Upper lobe of left lung (tissue), 6 donors: Measurements from ENCODE around the gene FAM13B. TPM values are rescaled to one million over a fixed set of nuclear protein-coding genes. Genes with fewer than 3 reads are reported as not detected.

Experiments used
- small RNA-seq, 4 donors: library from RNA; depleted of rRNA; stranded (forward); fragments of <200 nt; gene quantifications; one replicate each; pipeline ENCODE3, GENCODE V24; 2016
- total RNA-seq, 6 donors: library from RNA; depleted of rRNA in 4 of 6; stranded (reverse); fragments of >200 nt in 4 of 6; gene quantifications; one replicate each; pipeline versions ENCODE4 v1.1.0 to v1.2.1, GENCODE V29; 2016 to 2021
- donor health status: DM: no; HTN: no; CAD: no; lungs with moderate emphysema.
- donor health status: DM: no; HTN: yes; CAD: no; lungs with severe emphysema.

Gene FAM13B
- total RNA-seq, 6 donors from 2014 or later: 27.1 to 62.9 (median 40.7) TPM

Small RNA genes within 50 kb of the gene (small RNA-seq; reads per million reads assigned to genes)
- 0 reads per million in 4 donors for gene RNU6-1148P

Other genes with a start within 250 kb of the FAM13B start
- not detected for gene MYOT, start 165.2 kb downstream of the FAM13B start, total RNA-seq
- not detected for gene PKD2L2, start 143.6 kb downstream of the FAM13B start, total RNA-seq
- not detected for gene WNT8A, start 51.0 kb upstream of the FAM13B start, total RNA-seq
- gene NME5, start 106.3 kb upstream of the FAM13B start, total RNA-seq: 10 to 100 TPM in 1 of 6 donors, 1 to 10 TPM in 4, not detected in 1; 1.6 to 22.8 (median 4.4) TPM
- 100 to 1,000 TPM in 1 of 6 donors, 10 to 100 TPM in 5; 26.9 to 210 (median 47.6) TPM for gene BRD8, start 145.6 kb upstream of the FAM13B start, total RNA-seq
- gene KIF20A, start 146.0 kb upstream of the FAM13B start, total RNA-seq: 1 to 10 TPM; 1.0 to 3.0 (median 1.8) TPM
- 10 to 100 TPM in 4 of 6 donors, 1 to 10 TPM in 2; 8.4 to 23.2 (median 17.3) TPM for gene CDC23, start 180.2 kb upstream of the FAM13B start, total RNA-seq
- gene GFRA3, start 241.5 kb upstream of the FAM13B start, total RNA-seq: under 1 TPM in 5 of 6 donors, not detected in 1; 0.30 to 0.86 (median 0.33) TPM